HCT116 (cell line): ENCODE results near the gene OMP. TPM values are rescaled to one million over a fixed set of nuclear protein-coding genes. Genes with fewer than 3 reads are reported as not detected.

Experiments
- ATAC-seq: fragments of 200-7000 bp; cut with Tn5 transposase; 2 replicates; pipeline ENCODE4 v1.9.1; 2020; ENCODE audit warnings: mild to moderate bottlenecking, moderate library complexity
- BruUV-seq: library from RNA; stranded (reverse); fragments of 400-500 nt; replicated peaks from 2 replicates; lab custom pipeline; 2021; lab: Mats Ljungman, UMichigan
- CTCF ChIA-PET: fragments of 300-600 bp; sonication (Branson Sonifier 250); formaldehyde crosslinking; loops from one replicate; lab custom pipeline; 2021; ENCODE audit warnings: antibody characterized with exemption; lab: Charles Lee
- POLR2A ChIA-PET: fragments of 300-600, 350-600 bp; sonication (Branson Sonifier 250); formaldehyde crosslinking; loops from one replicate; lab custom pipeline; 2021; ENCODE audit warnings: antibody characterized with exemption; lab: Charles Lee
- RAD21 ChIA-PET, 2 experiments: fragments of 300-600 bp; sonication (Branson Sonifier 250); formaldehyde crosslinking; loops; one replicate each; lab custom pipeline; 2023; ENCODE audit warnings: low total read pairs in 2 of 2; ENCODE audit not compliant: uncharacterized antibody in 2 of 2, unreplicated experiment in 2 of 2, low non-redundant PET in 1 of 2; lab: Charles Lee
- DNase-seq: peaks from one replicate; pipeline ENCODE4 v3.0.0-alpha.2; 2010; ENCODE audit warnings: low read depth, low spot score
- H2AFZ ChIP-seq: fragments of 200-600 bp; shearing (Covaris generic), sonication (generic); 2 replicates; pipeline ENCODE4 v1.6.1; 2017; ENCODE audit warnings: low read depth, mixed run types, mixed read lengths, antibody characterized with exemption, low read length; ENCODE audit not compliant: poor library complexity, severe bottlenecking
- H3K27ac ChIP-seq: 2 replicates; pipeline ENCODE4 v1.5.1; 2012; ENCODE audit warnings: low read depth, low read length
- H3K27me3 ChIP-seq: fragments of 200-600 bp; sonication (generic); 2 replicates; pipeline ENCODE4 v1.6.1; 2016; ENCODE audit warnings: mixed run types, low read length, mixed read lengths; ENCODE audit not compliant: insufficient read depth
- H3K36me3 ChIP-seq, 2 experiments: fragments of 200-500 bp in 1 of 2; fragments of 200-600 bp in 1 of 2; sonication (Bioruptor generic) in 1 of 2; sonication (generic) in 1 of 2; 2 replicates each; pipeline versions ENCODE4 v1.5.1 to v1.6.1; 2014 to 2016; ENCODE audit warnings: low read length in 2 of 2, inconsistent platforms in 1 of 2, mixed read lengths in 1 of 2, mixed run types in 1 of 2; ENCODE audit not compliant: insufficient read depth in 2 of 2, control insufficient read depth in 1 of 2
- H3K4me1 ChIP-seq, 2 experiments: fragments of 200-600 bp in 1 of 2; sonication (generic) in 1 of 2; 2 replicates each; pipeline versions ENCODE4 v1.5.1 to v1.6.1; 2012 to 2017; ENCODE audit warnings: low read length in 2 of 2, inconsistent platforms in 1 of 2, mild to moderate bottlenecking in 1 of 2, mixed read lengths in 1 of 2, mixed run types in 1 of 2, moderate library complexity in 1 of 2; ENCODE audit not compliant: insufficient read depth in 2 of 2, control insufficient read depth in 1 of 2
- H3K4me2 ChIP-seq: fragments of 200-600 bp; sonication (generic); 2 replicates; pipeline ENCODE4 v1.6.1; 2017; ENCODE audit warnings: mixed run types, low read length, mixed read lengths
- H3K4me3 ChIP-seq, 2 experiments: fragments of 200-600 bp in 1 of 2; sonication (generic) in 1 of 2; replicated peaks in 1 of 2; 2 replicates each; pipeline ENCODE4 v1.5.1; 2011 to 2016; ENCODE audit warnings: low read length in 2 of 2, control low read depth in 1 of 2, low read depth in 1 of 2, mild to moderate bottlenecking in 1 of 2, mixed read lengths in 1 of 2, mixed run types in 1 of 2
- H3K79me2 ChIP-seq: fragments of 200-600 bp; sonication (generic); 2 replicates; pipeline ENCODE4 v1.6.1; 2017; ENCODE audit warnings: mild to moderate bottlenecking, mixed run types, low read length, moderate library complexity, mixed read lengths; ENCODE audit not compliant: insufficient read depth
- H3K9ac ChIP-seq: fragments of 200-600 bp; sonication (generic); 2 replicates; pipeline ENCODE4 v1.6.1; 2016; ENCODE audit warnings: low read length, mixed read lengths
- H3K9me2 ChIP-seq: fragments of 200-600 bp; sonication (generic), shearing (Covaris generic); 2 replicates; pipeline ENCODE4 v1.6.1; 2017; ENCODE audit warnings: mixed run types, mild to moderate bottlenecking, moderate library complexity; ENCODE audit not compliant: insufficient read depth
- H3K9me3 ChIP-seq, 2 experiments: fragments of 200-500 bp in 1 of 2; fragments of 200-600 bp in 1 of 2; sonication (Bioruptor generic) in 1 of 2; sonication (generic) in 1 of 2; 2 replicates each; pipeline ENCODE4 v1.6.1; 2014 to 2017; ENCODE audit warnings: low read length in 2 of 2, mixed read lengths in 2 of 2, inconsistent platforms in 1 of 2, low read depth in 1 of 2, mild to moderate bottlenecking in 1 of 2, mixed run types in 1 of 2, moderate library complexity in 1 of 2; ENCODE audit not compliant: control insufficient read depth in 1 of 2, insufficient read depth in 1 of 2
- H4K20me1 ChIP-seq: fragments of 200-600 bp; sonication (generic), shearing (Covaris generic); 2 replicates; pipeline ENCODE4 v1.6.1; 2017; ENCODE audit warnings: mixed run types, mild to moderate bottlenecking, moderate library complexity; ENCODE audit not compliant: insufficient read depth
- ATF3 ChIP-seq: IDR thresholded peaks from 2 replicates; pipeline ENCODE4 v1.6.1; 2012
- CEBPB ChIP-seq: IDR thresholded peaks from 2 replicates; pipeline ENCODE4 v1.6.1; 2012; ENCODE audit warnings: low read depth
- CTCF ChIP-seq, 3 experiments: fragments of 200-600 bp in 1 of 3; sonication (generic) in 1 of 3; IDR thresholded peaks in 2 of 3; conservative IDR thresholded peaks in 1 of 3; 2 replicates each; pipeline ENCODE4 v1.5.1; 2012 to 2017; ENCODE audit warnings: low read depth in 2 of 3, low read length in 2 of 3, antibody characterized with exemption in 1 of 3, borderline replicate concordance in 1 of 3, control low read depth in 1 of 3, mild to moderate bottlenecking in 1 of 3, mixed read lengths in 1 of 3, mixed run types in 1 of 3, moderate library complexity in 1 of 3; ENCODE audit not compliant: insufficient read depth in 1 of 3
- EGR1 ChIP-seq: IDR thresholded peaks from 2 replicates; pipeline ENCODE4 v1.6.1; 2012; ENCODE audit warnings: low read depth
- ELF1 ChIP-seq: IDR thresholded peaks from 2 replicates; pipeline ENCODE4 v1.6.1; 2012; ENCODE audit warnings: low read depth, borderline replicate concordance
- EZH2phosphoT487 ChIP-seq: fragments of 200-600 bp; IDR thresholded peaks from 2 replicates; pipeline ENCODE4 v1.6.1; 2018; ENCODE audit warnings: antibody characterized with exemption, borderline replicate concordance
- FOSL1 ChIP-seq: IDR thresholded peaks from 2 replicates; pipeline ENCODE4 v1.6.1; 2012; ENCODE audit warnings: low read depth
- MAX ChIP-seq: IDR thresholded peaks from 2 replicates; pipeline ENCODE4 v1.6.1; 2012
- POLR2AphosphoS5 ChIP-seq: IDR thresholded peaks from 2 replicates; pipeline ENCODE4 v1.6.1; 2011; ENCODE audit warnings: mild to moderate bottlenecking, low read depth, low read length, moderate library complexity
- RAD21 ChIP-seq: IDR thresholded peaks from 2 replicates; pipeline ENCODE4 v1.6.1; 2012; ENCODE audit warnings: low read depth, mild to moderate bottlenecking
- SP1 ChIP-seq: IDR thresholded peaks from 2 replicates; pipeline ENCODE4 v1.6.1; 2012; ENCODE audit warnings: low read depth
- ZFX ChIP-seq: fragments of 450-650 bp; IDR thresholded peaks from 2 replicates; pipeline ENCODE4 v1.6.1; 2017
- intact Hi-C: fragments of 100-400 bp; cut with micrococcal nuclease; formaldehyde crosslinking; loops from 2 replicates; pipeline ENCODE4 v1.10.0; 2022
- total RNA-seq: library from RNA; stranded (reverse); gene quantifications from one replicate; pipeline ENCODE4 v1.2.1, GENCODE V29; 2021; ENCODE audit not compliant: unreplicated experiment

Gene OMP
- total RNA-seq, 1 experiment from 2014 or later = not detected

- RAD21 ChIA-PET = no interaction called here
- CTCF ChIA-PET = no interaction called here
- DNase-seq (no peak), ATAC-seq (no peak)
- no peak overlapping the region for H3K4me3 ChIP-seq
- no peak overlapping the region for H3K4me2 ChIP-seq
- no peaks in the 10 kb centered on the region for H3K79me2 ChIP-seq
- no peak overlapping the region for H3K9ac ChIP-seq
- no peak overlapping the region for H2AFZ ChIP-seq
- POLR2A ChIA-PET = no interaction called here
- no peaks in the 10 kb centered on the region for H3K27me3 ChIP-seq
- H3K9me2 ChIP-seq = no peaks in the 10 kb centered on the region
- peaks cover 3 to 19% of the 10 kb centered on the region in 2 experiments; a peak in 3 of 4 replicates for H3K4me1 ChIP-seq
- H4K20me1 ChIP-seq = no peaks in the 10 kb centered on the region
- BruUV-seq = no TSS peak
- no peaks in the 10 kb centered on the region for H3K36me3 ChIP-seq
- no peaks in the 10 kb centered on the region for H3K9me3 ChIP-seq
- TF ChIP-seq RAD21 = no peak
- TF ChIP-seq FOSL1 = no peak
- TF ChIP-seq CEBPB = no peak
- TF ChIP-seq CTCF (IDR thresholded peaks at IDR 0.05 in 2 of 3, conservative IDR thresholded peaks at IDR 0.05 in 1 of 3; ENCODE audit: borderline replicate concordance in 1 of 3, insufficient read depth in 1 of 3, low read depth in 2 of 3, low read length in 2 of 3) = no peak
- TF ChIP-seq MAX = no peak
- TF ChIP-seq ZFX = no peak
- no peak for TF ChIP-seq EGR1
- TF ChIP-seq SP1 = no peak
- no peak for TF ChIP-seq POLR2AphosphoS5
- no peak for TF ChIP-seq ATF3
- TF ChIP-seq EZH2phosphoT487 = no peak
- TF ChIP-seq ELF1 = no peak
- TF ChIP-seq, all 23 proteins: peak for 0
- intact Hi-C loops = no loop called here
- H3K27ac ChIP-seq = no peak overlapping the region
Measured at GRCh38 chr11:77131560-77131959, 28.9 kb downstream of the OMP start.
